Measurements from ENCODE around the gene LMNA. TPM values are rescaled to one million over a fixed set of nuclear protein-coding genes. Genes with fewer than 3 reads are reported as not detected.

The LMNA gene
- total and polyA plus RNA-seq, 11 donors: 223 to 396 (median 273) TPM

GRCh38 chr1:156140879-156141707 lies 26.6 kb downstream of the LMNA start:
- ATAC-seq: peak; percentile 32 to 57 (median 50)
- Histone ChIP-seq H3K27me3 (no peaks in the 10 kb centered on the region), H3K4me1 (peaks cover 0 to 25% (median 5%) of the 10 kb centered on the region in 12 donors), H3K36me3 (peaks cover 11 to 46% (median 41%) of the 10 kb centered on the region in 9 donors), H3K27ac (peak overlapping the region in 10 of 12 donors; percentile 8 to 74 (median 37)), H3K9me3 (no peaks in the 10 kb centered on the region), H3K4me3 (no peak overlapping the region)
- WGBS, 4 donors: 36 to 50% (median 39%) methylated on average over 19 to 20 of the region's 20 CpGs
- TF ChIP-seq POLR2A (IDR thresholded peaks at IDR 0.05) (no peak), CTCF (IDR thresholded peaks at IDR 0.05) (peak; percentile 42 to 72 (median 62))
- DNase-seq: peak in 1 of 5 donors; percentile 57
- intact Hi-C loops (cut with DNase I): loop anchor here in 4 of 10 donors (2.0 to 10.0 kb wide), 2 partner anchors 84 to 174 kb away; no protein-coding TSS in a partner anchor

GRCh38 chr1:156143765-156144489 lies 29.4 kb downstream of the LMNA start:
- no peak for ATAC-seq
- Histone ChIP-seq H3K9me3 (no peaks in the 10 kb centered on the region), H3K4me3 (no peak overlapping the region), H3K36me3 (peaks cover 0 to 17% (median 13%) of the 10 kb centered on the region in 9 donors), H3K27ac (no peak overlapping the region), H3K27me3 (no peaks in the 10 kb centered on the region), H3K4me1 (peaks cover 5 to 36% (median 22%) of the 10 kb centered on the region in 12 donors)
- TF ChIP-seq POLR2A (IDR thresholded peaks at IDR 0.05) (no peak), CTCF (IDR thresholded peaks at IDR 0.05) (no peak)
- intact Hi-C loops (cut with DNase I): loop anchor here in 5 of 10 donors (2.0 to 10.0 kb wide), 2 partner anchors 81 to 171 kb away; no protein-coding TSS in a partner anchor
- 71 to 77% (median 73%) methylated on average over 11 of the region's 11 CpGs for WGBS, 4 donors
- no peak for DNase-seq

GRCh38 chr1:156144742-156145141 lies 30.2 kb downstream of the LMNA start:
- peaks cover 0 to 4% (median 0%) of the 10 kb centered on the region in 9 donors for H3K27me3 ChIP-seq
- no peak for DNase-seq
- H3K4me1 ChIP-seq: peaks cover 5 to 41% (median 22%) of the 10 kb centered on the region in 12 donors
- intact Hi-C loops (cut with DNase I): loop anchor here in 7 of 10 donors (2.0 to 10.0 kb wide), 5 partner anchors 48 to 173 kb away; partner anchors contain the start of genes PMF1 (in 1 of the 7) and SLC25A44 (in 1 of the 7)
- no peak overlapping the region for H3K4me3 ChIP-seq
- ATAC-seq: no peak
- H3K36me3 ChIP-seq: peaks cover 0 to 9% (median 6%) of the 10 kb centered on the region in 9 donors
- TF ChIP-seq POLR2A (IDR thresholded peaks at IDR 0.05): no peak
- no peak for TF ChIP-seq CTCF (IDR thresholded peaks at IDR 0.05)
- H3K27ac ChIP-seq: no peak overlapping the region
- WGBS, 4 donors: 63 to 77% (median 69%) methylated on average over 5 of the region's 5 CpGs
- no peaks in the 10 kb centered on the region for H3K9me3 ChIP-seq
